NCI-H446 (cell line): ENCODE measurements around the gene POLDIP2.
A peak's percentile ranks its signal among the peaks of the same experiment; 100 is the strongest.

Experiments used
- DNase-seq, 2 experiments: peaks; one replicate each; lab custom pipeline; 2025; lab: John Stamatoyannopoulos, UW

Gene POLDIP2

GRCh38 chr17:28335959-28336871 lies 21.1 kb downstream of the POLDIP2 start:
- peak in 1 of 2 experiments; percentile 23 for DNase-seq

DNA sequence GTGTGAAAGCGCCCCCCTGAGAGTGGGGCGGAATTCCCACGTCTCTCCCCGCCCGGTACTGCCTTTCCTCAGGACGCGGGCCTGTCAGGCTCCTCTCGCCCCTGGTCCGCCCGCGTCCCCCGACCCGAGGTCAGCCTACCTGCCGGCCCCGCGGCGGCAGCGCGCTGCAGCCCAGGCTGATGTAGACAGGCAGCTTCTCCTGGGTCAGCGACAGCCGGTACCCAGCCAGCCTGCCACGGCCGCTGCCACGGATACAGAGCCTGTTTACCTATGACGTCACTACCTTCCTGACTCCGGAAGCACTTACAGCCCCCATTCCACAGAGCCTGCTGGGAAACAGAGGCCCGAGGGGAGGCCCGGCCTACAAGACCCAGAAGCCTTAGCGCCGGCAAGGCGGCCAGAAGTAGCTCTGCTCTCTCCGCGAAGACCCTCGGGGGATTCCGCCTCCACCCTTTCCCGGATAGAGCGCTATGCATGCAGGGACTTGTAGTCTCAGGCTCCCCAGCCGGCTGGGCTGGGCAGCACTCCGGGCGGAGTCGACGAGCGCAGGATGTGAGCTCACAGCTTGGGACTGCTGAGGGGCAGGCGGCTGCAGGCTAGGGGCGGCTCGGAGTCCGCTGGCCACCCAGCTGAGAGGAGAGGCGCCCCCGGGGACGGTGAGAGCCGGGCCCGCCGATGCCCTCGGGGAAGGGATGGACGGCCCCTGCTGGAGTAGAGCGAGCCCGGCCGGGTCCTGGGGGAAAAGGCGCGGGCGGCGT lies 21.9 kb downstream of the POLDIP2 start, which contains the start of the genes IFT20 and TNFAIP1:
Gene IFT20 (minus strand): TSS at position 272 of the 758 bp plus-strand sequence. CDS start 3,487 bp downstream, outside the sequence.
Gene TNFAIP1 (plus strand): TSS at position 561 of the 758 bp plus-strand sequence. CDS start 3,761 bp downstream, outside the sequence.
- DNase-seq: peak; percentile 98 to 99

GRCh38 chr17:28334666-28335200 lies 22.6 kb downstream of the POLDIP2 start:
- no peak for DNase-seq

- DNase-seq: no peak
Observed at GRCh38 chr17:28334171-28334570, 23.2 kb downstream of the POLDIP2 start.

DNA sequence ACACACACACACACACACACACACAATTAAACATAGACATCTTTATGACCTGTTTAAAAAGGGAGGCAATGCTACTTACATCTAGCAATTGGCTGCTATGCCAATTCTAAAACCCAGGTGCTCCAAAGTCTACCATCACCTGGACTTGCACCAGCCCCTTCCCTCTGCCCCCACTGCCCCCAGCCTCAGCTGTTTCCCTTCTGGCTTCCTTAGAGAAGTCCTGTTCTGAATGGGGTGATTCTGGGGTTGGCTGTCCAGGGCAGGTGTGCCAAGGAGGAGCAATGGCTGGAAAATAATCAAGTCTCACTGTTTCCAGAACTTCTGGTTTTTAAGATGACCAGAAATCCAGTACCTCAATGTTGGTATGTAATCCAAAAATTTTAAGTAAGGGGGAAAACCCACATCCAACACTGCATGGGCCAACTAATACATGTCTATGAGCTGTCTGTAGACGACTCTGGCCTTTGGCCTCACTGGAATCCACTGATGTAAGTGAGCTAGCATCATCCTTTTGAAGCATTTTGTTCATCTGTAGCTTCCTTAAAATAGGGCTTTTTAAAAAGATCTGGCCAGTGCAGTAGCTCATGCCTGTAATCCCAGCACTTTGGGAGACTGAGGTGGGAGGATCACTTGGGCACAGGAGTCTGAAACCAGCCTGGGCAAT lies 24.1 kb downstream of the POLDIP2 start:
- DNase-seq: no peak

- DNase-seq: no peak
Observed at GRCh38 chr17:28331891-28332420, 25.4 kb downstream of the POLDIP2 start.

GRCh38 chr17:28330671-28331070 lies 26.7 kb downstream of the POLDIP2 start:
- DNase-seq: no peak

GRCh38 chr17:28328325-28328724 lies 29.0 kb downstream of the POLDIP2 start:
- DNase-seq: no peak

DNA sequence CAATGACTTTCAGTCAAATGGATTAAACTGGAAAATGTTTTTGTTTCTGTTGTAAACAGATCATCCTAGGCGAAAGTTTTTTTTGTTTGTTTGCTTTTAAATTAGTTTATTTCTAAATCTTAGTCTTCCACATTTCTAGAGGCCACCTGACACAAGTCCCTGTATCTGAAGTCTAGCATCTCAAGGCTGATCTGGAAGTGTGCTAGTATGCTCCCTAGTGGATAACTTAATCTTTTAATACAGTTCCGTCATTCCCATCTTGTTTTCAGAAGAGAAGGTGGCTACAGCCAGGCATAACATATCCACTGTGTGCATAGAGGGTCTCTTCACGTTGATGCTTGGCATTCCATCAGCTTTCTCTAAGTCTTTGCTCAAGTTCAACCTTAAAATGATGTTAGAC lies 29.6 kb downstream of the POLDIP2 start:
- no peak for DNase-seq

DNA sequence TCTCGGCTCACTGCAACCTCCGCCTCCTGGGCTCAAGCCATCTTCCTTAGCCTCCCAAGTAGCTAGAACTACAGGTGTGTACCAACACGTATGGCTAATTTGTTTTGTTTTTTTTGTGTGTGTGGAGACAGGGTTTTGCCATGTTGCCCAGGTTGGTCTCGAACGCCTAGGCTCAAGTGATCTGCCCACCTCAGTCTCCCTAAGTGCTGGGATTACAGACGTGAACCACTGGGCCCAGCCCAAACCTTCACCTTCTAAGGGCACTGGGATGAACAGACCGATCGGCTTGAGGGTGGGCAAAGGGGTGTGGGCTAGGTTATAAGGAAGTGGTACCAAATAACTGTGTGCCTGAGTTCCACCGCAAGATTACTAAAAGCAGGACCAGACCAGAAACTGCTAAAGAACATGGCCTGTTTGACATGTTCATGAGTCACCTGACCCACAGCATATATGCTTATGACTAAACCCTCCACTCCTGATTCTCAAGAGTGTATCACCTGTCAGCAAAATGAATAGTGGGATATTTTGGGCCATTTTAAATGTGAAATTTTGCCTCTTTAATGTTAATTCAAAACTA lies 30.2 kb downstream of the POLDIP2 start:
- no peak for DNase-seq

- DNase-seq: no peak
Observed at GRCh38 chr17:28326114-28326513, 31.2 kb downstream of the POLDIP2 start.

- DNase-seq: no peak
Observed at GRCh38 chr17:28325211-28325610, 32.1 kb downstream of the POLDIP2 start.

DNA sequence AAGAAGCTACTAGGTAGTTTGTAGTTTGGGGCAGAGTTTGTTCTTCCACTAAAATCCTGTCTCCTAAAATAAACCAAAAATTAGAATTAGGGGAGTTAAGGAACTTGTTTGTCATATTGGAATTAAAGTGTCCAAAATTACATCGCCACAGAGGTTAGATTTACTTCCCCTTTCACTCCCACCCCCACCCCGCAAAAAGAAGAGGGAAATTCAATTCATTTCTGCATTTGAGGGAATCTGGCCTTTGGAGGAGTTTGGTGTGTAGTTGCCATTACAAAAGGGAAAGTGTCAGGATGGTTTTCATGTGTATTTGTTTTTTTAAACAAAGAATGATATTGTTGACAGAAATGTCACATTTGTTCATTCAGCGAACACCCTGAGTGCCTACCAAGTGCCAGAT lies 32.5 kb downstream of the POLDIP2 start:
- no peak for DNase-seq

DNA sequence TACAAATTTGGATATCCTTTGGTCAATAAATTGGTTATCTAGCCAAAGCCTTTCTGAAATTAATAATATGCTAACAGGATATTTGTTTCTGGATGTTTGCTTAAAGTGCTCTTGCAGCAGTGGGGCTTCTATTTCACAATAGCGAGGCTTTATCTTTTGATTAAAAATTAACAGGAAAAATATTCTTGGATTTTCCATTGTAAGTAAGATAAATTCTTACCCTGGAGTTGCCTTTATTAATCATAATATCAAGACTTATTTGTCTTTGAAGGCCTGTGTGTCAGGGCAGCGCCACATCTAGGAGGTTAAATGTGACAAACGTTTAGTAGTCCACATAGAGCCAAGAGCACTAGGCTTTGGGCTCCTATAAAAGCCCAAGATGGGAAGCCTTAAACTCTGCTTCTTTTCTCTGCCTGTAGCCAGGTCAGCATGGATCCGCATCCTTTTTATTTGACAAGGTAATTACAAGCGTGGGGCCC lies 33.0 kb downstream of the POLDIP2 start:
- DNase-seq: no peak

- DNase-seq: no peak
Observed at GRCh38 chr17:28320215-28321061, 36.9 kb downstream of the POLDIP2 start.

GRCh38 chr17:28319598-28319935 lies 37.8 kb downstream of the POLDIP2 start:
- DNase-seq: no peak

GRCh38 chr17:28318759-28319597 lies 38.3 kb downstream of the POLDIP2 start, which contains the start of gene TMEM97:
TSS of gene TMEM97 (plus strand) at chr17:28319200. CDS start at chr17:28319240, 40 bp downstream.
- DNase-seq: peak; percentile 90 to 98

- DNase-seq: no peak
Observed at GRCh38 chr17:28317966-28318758, 39.2 kb downstream of the POLDIP2 start.
